ENCODE results near the gene SYNGAP1.
A peak's percentile ranks its signal among the peaks of the same experiment; 100 is the strongest.

SYNGAP1 gene

DNA sequence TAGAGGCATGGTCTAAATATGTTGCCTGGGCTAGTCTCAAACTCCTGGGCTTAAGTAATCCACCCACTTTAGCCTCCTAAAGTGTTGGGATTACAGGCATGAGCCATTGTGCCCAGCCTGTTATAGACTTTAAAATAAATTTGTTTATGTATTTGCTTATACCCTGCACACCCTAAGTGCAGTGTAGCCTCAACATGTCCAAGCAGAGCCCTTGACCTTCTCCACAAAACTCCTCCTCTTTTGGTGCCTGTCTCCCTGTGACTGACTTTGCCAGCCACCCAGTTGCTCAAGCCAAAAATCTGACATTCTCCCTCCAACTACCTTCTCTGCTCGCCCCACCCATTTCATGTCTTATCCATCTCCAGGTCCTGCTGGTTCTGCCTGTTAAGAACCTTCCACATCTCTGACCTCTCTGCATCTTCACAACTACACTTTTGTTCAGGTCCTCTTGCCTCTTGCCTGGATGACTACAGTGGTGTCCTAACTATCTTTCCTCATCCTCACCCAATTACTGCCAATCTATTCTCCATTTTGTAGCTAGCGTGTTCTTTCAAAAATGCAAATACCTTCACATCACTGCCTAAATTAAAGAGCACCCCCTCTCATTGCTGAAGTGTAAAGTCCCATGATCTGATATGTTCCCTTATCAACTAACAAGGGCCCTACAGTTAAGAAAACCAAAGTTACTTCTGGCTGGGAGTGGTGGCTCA is 39.4 kb upstream of the SYNGAP1 start:
- no peak for DNase-seq (ENCODE audit: low read depth)
- TF ChIP-seq, protein P1, sequence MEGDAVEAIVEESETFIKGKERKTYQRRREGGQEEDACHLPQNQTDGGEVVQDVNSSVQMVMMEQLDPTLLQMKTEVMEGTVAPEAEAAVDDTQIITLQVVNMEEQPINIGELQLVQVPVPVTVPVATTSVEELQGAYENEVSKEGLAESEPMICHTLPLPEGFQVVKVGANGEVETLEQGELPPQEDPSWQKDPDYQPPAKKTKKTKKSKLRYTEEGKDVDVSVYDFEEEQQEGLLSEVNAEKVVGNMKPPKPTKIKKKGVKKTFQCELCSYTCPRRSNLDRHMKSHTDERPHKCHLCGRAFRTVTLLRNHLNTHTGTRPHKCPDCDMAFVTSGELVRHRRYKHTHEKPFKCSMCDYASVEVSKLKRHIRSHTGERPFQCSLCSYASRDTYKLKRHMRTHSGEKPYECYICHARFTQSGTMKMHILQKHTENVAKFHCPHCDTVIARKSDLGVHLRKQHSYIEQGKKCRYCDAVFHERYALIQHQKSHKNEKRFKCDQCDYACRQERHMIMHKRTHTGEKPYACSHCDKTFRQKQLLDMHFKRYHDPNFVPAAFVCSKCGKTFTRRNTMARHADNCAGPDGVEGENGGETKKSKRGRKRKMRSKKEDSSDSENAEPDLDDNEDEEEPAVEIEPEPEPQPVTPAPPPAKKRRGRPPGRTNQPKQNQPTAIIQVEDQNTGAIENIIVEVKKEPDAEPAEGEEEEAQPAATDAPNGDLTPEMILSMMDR (IDR thresholded peaks at IDR 0.05; ENCODE audit: low read length, missing control alignments): no peak
- no peak overlapping the region for H3K4me3 ChIP-seq (replicated peaks; ENCODE audit: low read depth, low read length)

DNA sequence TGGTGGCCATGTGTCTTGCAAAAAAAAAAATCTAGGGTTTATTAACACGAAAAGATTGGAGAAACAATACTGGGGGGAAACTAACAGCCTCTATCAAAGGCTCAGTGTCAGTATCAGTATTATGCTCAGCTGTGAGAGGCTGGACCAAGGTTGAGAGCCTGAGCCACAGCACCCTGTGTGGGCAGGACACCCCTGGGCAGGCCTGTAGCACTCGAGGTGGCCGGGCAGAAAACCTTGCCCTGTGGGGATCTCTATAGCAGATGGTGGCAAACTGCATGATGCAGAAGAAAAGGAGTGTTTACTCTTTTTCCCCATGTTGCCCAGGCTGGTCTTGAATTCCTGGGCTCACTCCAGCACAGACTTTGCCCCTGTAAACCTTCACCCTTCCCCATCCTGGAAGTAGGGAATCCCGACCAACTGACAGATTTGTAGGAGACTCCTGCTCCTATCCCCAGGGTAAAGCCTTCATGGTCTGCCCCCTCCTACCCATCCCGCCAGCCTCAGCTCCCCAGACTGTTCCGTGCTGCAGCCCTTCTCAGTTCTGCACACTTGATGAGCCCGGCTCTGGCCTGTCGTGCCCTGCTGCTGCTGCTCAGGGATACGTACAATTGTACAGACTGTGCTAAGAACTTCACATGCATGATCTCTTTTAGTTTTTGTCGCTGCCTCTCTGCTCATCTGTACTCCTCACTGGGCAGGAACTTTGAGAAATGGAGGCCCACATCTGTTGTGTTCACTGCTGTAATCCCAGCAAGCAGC is 36.3 kb upstream of the SYNGAP1 start:
- TF ChIP-seq, protein P1 (IDR thresholded peaks at IDR 0.05; ENCODE audit: low read length, missing control alignments): no peak
- no peak for DNase-seq (ENCODE audit: low read depth)
- no peak overlapping the region for H3K4me3 ChIP-seq (replicated peaks; ENCODE audit: low read depth, low read length)

DNA sequence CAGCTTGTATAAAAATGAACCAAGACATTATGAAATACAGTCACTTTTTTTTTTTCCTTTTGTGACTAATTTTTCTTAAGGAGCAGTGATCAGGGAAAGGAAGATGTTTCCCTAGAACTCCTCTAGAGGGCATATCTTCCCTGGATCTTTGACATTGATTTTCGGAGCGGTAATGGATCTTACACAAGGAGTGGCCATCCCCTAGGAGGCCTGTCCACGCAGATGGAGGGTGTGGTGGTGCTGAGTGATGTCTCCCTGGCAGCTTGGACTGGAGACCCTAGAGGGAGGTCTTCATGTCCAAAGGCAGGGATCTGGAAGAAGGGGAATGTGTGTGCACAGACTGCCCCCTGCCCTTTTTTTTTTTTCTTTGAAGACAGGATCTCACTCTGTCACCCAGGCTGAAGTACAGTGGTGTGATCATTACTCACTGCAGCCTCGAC is 35.3 kb upstream of the SYNGAP1 start:
- TF ChIP-seq, protein P1 (IDR thresholded peaks at IDR 0.05; ENCODE audit: low read length, missing control alignments): peak; percentile 60
- DNase-seq (ENCODE audit: low read depth): peak; percentile 83
- no peak overlapping the region for H3K4me3 ChIP-seq (replicated peaks; ENCODE audit: low read depth, low read length)

DNA sequence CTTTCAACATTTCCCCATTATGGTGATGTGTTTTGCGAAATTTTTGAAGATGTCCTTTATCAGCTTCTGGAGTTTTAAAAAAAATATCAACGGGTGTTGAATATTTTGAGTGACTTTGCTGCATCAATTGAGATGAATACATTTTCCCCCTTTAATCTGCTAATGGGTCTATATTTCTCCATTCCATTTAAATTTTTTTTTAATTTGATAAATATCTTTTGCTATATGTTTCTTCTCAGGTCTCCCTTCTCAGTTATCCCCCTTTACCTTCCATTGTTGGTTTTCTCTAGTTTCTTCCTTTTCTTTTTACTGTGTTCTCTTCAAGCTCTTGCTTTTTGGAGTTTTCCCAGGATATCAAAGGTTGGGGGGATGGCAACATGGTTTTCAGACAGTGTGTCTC is 29.7 kb upstream of the SYNGAP1 start:
- TF ChIP-seq, protein P1 (IDR thresholded peaks at IDR 0.05; ENCODE audit: low read length, missing control alignments): no peak

DNA sequence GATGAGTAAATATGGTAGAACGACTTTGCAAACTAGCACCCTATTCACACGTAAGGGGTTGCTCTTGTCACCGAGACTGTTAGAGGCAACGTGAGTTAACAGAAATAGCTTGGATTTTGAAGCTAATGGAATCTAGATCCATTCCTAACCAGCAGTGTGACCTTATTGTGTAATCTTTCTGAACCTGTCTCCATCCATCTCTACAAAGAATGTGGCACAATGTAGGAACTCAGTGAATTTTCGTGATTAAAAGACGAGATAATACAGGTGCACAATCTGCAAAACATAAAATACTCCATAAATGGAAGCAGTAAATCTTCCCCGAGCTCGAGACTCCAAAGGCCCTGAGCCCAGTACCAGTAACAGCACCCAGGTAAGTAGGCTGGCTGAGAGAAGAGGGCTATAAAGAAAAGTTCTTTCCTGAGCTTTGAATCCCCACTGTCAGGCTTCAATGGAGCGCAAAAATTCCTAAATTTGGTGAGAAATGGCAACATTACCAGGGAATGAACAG is 29.0 kb upstream of the SYNGAP1 start:
- TF ChIP-seq, protein P1 (IDR thresholded peaks at IDR 0.05; ENCODE audit: low read length, missing control alignments): no peak
- no peak for DNase-seq (ENCODE audit: low read depth)
- peak overlapping the region; percentile 37 for H3K4me3 ChIP-seq (replicated peaks; ENCODE audit: low read depth, low read length)

More for the DNA sequence above, 29.7 kb upstream of the SYNGAP1 start:
- no peak overlapping the region for H3K4me3 ChIP-seq (replicated peaks; ENCODE audit: low read depth, low read length)
- no peak for DNase-seq (ENCODE audit: low read depth)

DNA sequence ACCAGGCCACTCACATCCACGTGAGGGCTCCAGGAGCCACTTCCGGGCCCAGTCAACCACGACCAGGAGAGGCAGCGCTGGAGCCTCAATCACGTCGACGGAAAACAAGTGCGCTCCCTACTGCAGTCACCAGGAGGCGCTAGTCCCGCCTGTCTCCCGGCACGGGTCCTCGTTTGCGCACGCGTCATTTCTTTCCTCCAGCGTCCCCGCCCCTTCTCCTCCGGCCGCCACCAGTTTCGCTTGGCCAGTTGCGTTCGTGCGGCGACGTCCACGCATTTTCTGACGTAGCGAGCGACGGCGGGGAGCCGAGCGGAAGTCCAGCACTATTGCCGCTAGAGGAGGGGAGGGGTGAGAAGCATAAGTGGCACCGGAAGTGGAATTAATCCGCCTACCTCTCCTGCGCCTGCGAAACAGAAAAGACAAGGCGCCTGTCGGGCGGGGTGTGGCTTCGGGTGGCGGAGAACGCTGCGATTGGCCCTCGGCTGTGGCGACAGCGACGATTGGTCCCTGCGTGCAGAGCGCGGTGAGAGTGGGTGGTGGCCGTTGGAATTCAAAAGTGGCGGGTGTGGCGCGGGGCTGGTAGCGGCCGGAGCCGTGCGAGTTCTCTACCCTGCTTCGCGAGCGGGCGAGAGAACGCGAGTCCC is 28.5 kb upstream of the SYNGAP1 start, which contains the start of gene KIFC1:
TSS of gene KIFC1 (plus strand) at position 546 of the 644 bp plus-strand sequence. CDS start 163 bp downstream, outside the sequence.
- TF ChIP-seq, protein P1 (IDR thresholded peaks at IDR 0.05; ENCODE audit: low read length, missing control alignments): peak; percentile 94
- DNase-seq (ENCODE audit: low read depth): peak; percentile 100
- peak within 1 kb of the TSS; percentile 90 for H3K4me3 ChIP-seq (replicated peaks; ENCODE audit: low read depth, low read length)

Measured in fibroblast of pulmonary artery (primary cell).